OCI-LY3 (cell line): ENCODE results near the gene SLCO4A1.

Source experiments
- H2AFZ ChIP-seq: fragments of 200-600, 300-600 bp; shearing (Covaris generic); 2 replicates; pipeline ENCODE4 v1.6.0; 2014; ENCODE audit warnings: antibody characterized with exemption, low read depth, low read length
- H3K27ac ChIP-seq: fragments of 200-600, 300-600 bp; sonication (generic); 2 replicates; pipeline ENCODE4 v1.5.1; 2014; ENCODE audit warnings: mild to moderate bottlenecking, low read length, moderate library complexity, mixed read lengths
- H3K27me3 ChIP-seq: fragments of 200-600, 300-600 bp; sonication (generic); 2 replicates; pipeline ENCODE4 v1.6.1; 2014; ENCODE audit warnings: low read depth, low read length, mixed read lengths
- H3K36me3 ChIP-seq: fragments of 200-600, 300-600 bp; sonication (generic); replicated peaks from 2 replicates; pipeline ENCODE3; 2014; ENCODE audit warnings: low read depth, low read length, mixed read lengths
- H3K4me1 ChIP-seq: fragments of 300-600, 200-600 bp; sonication (generic); 2 replicates; pipeline ENCODE4 v1.6.1; 2014; ENCODE audit warnings: low read length, mixed read lengths
- H3K4me2 ChIP-seq: fragments of 200-600, 300-600 bp; sonication (generic); 2 replicates; pipeline ENCODE4 v1.6.1; 2014; ENCODE audit warnings: low read length, mixed read lengths
- H3K4me3 ChIP-seq: fragments of 300-600, 200-600 bp; sonication (generic); 2 replicates; pipeline ENCODE4 v1.5.1; 2014; ENCODE audit warnings: antibody characterized with exemption, mild to moderate bottlenecking, low read length, moderate library complexity
- H3K79me2 ChIP-seq: fragments of 300-600, 200-600 bp; shearing (Covaris generic); 2 replicates; pipeline ENCODE4 v1.6.1; 2014; ENCODE audit warnings: mild to moderate bottlenecking, low read length, mixed read lengths
- H3K9ac ChIP-seq: fragments of 300-600, 200-600 bp; shearing (Covaris generic); 2 replicates; pipeline ENCODE4 v1.6.0; 2014; ENCODE audit warnings: mild to moderate bottlenecking, low read length, moderate library complexity
- H3K9me3 ChIP-seq: fragments of 200-600, 300-600 bp; shearing (Covaris generic); 2 replicates; pipeline ENCODE4 v1.6.1; 2014; ENCODE audit warnings: low read length, mixed read lengths; ENCODE audit not compliant: insufficient read depth
- H4K20me1 ChIP-seq: fragments of 200-600, 300-600 bp; sonication (generic); 2 replicates; pipeline ENCODE4 v1.6.1; 2016; ENCODE audit warnings: low read length, mixed read lengths; ENCODE audit not compliant: insufficient read depth
- EZH2phosphoT487 ChIP-seq: fragments of 200-600 bp; shearing (Covaris generic); IDR thresholded peaks from 2 replicates; pipeline ENCODE4 v1.6.1; 2018; ENCODE audit warnings: antibody characterized with exemption, mixed run types, low read depth
- TF ChIP-seq, protein P1 (sequence below): fragments of 200-600, 300-600 bp; sonication (generic); IDR thresholded peaks from 2 replicates; pipeline ENCODE4 v1.5.1; 2014; ENCODE audit warnings: antibody characterized with exemption, low read length, low read depth

SLCO4A1 gene

DNA sequence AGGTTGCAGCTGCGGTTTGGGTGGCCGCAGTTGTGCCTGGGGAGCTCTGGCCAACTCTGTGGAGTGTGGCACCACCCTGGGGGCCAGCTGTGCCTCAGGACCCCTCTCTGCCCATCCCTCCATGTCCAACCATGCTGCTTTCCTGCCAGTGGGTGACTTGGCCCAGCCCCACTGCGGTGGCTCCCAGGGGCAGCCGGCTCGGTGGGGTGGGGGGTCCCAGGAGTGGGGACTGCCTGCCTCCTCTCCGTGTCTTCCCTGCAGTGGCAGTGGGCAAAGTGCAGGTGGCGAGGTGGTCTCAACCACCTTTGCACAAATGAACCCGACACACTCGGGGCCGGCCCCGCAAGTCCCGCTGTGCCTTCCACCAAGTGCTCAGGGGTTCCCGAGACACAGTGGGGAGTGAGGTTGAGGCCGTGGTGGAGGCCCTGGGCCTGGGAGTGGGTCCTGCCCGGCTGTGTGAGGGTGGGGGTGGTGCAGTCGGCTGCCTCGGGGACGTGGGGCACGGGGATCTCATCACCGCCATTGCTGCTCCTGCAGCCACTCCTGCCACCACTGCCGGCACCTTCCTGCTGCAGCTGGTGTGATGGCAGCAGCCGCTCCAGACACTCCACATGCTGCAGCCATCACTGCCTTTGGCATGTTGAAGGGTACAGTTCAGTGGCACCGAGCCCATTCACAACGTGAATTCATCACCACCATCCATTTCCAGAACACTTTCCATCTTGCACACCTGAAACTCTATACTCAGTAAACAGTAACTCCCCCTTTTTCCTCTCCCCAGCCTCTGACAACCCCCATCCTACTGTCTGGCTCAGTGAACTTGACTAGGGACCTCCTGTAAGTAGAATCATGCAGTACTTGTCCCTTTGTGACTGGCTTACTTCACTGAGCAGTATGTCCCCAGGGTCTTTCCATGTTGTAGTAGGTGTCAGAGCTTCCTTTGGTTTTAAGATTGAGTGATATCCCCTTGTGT lies 10.7 kb upstream of the SLCO4A1 start:
- H3K27ac ChIP-seq: no peak overlapping the region
- no peaks in the 10 kb centered on the region for H3K9me3 ChIP-seq
- H3K9ac ChIP-seq: no peak overlapping the region
- no peak overlapping the region for H3K4me3 ChIP-seq
- peaks cover 20% of the 10 kb centered on the region for H3K4me1 ChIP-seq
- H3K4me2 ChIP-seq: no peak overlapping the region
- H3K36me3 ChIP-seq: no peaks in the 10 kb centered on the region
- no peaks in the 10 kb centered on the region for H3K79me2 ChIP-seq
- no peak for TF ChIP-seq EZH2phosphoT487
- TF ChIP-seq, protein P1, sequence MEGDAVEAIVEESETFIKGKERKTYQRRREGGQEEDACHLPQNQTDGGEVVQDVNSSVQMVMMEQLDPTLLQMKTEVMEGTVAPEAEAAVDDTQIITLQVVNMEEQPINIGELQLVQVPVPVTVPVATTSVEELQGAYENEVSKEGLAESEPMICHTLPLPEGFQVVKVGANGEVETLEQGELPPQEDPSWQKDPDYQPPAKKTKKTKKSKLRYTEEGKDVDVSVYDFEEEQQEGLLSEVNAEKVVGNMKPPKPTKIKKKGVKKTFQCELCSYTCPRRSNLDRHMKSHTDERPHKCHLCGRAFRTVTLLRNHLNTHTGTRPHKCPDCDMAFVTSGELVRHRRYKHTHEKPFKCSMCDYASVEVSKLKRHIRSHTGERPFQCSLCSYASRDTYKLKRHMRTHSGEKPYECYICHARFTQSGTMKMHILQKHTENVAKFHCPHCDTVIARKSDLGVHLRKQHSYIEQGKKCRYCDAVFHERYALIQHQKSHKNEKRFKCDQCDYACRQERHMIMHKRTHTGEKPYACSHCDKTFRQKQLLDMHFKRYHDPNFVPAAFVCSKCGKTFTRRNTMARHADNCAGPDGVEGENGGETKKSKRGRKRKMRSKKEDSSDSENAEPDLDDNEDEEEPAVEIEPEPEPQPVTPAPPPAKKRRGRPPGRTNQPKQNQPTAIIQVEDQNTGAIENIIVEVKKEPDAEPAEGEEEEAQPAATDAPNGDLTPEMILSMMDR: no peak
- H3K27me3 ChIP-seq: peaks cover 23% of the 10 kb centered on the region
- H4K20me1 ChIP-seq: no peaks in the 10 kb centered on the region
- no peak overlapping the region for H2AFZ ChIP-seq

- peaks cover 29% of the 10 kb centered on the region for H3K27me3 ChIP-seq
Observed at GRCh38 chr20:62632575-62633090, 9.7 kb upstream of the SLCO4A1 start.

DNA sequence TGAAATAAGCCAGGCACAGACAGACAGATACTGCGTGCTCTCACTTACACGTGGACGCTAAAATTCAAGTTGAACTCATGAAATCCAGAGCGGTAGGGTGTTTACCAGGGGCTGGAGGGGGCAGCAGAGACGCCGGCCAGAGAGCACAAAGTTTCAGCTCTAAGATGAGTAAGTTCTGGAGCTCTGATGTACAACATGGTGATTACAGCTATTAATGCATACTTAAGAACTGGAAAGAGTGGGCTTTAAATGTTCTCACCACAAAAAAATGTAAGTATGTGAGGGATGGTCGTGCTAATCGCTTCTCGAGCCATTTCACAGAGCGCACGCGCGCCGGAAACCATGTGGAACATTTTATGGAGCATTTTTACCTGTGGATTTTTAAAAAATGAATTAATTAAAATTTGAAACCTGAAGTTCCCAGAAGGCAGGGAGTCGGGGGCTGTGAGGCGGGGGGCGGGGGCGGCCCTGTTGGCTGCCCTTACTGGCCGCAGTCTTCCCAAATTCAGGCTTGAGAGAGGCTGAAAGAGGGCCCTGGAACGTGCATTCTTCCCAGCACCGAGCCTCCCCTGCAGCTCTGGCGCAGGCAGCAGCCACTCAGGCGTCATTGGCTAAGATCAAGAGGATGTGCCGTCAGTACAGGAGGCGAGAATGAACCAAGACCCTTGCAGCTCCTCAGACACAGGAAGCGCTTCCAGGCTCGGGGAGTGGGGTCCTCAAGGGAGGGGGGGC lies 8.5 kb upstream of the SLCO4A1 start:
- Histone ChIP-seq H3K9ac (no peak overlapping the region), H3K79me2 (no peaks in the 10 kb centered on the region), H3K36me3 (no peaks in the 10 kb centered on the region), H2AFZ (no peak overlapping the region), H3K27me3 (peaks cover 36% of the 10 kb centered on the region), H3K4me3 (no peak overlapping the region), H3K9me3 (no peaks in the 10 kb centered on the region), H3K4me1 (peaks cover 7% of the 10 kb centered on the region), H4K20me1 (no peaks in the 10 kb centered on the region), H3K27ac (no peak overlapping the region), H3K4me2 (no peak overlapping the region)
- TF ChIP-seq, protein P1: no peak
- no peak for TF ChIP-seq EZH2phosphoT487

More at GRCh38 chr20:62632575-62633090, 9.7 kb upstream of the SLCO4A1 start:
- Histone ChIP-seq H3K4me1 (peaks cover 19% of the 10 kb centered on the region), H3K36me3 (no peaks in the 10 kb centered on the region), H3K4me2 (no peak overlapping the region), H3K79me2 (no peaks in the 10 kb centered on the region), H3K9ac (no peak overlapping the region), H3K4me3 (no peak overlapping the region), H3K27ac (no peak overlapping the region), H3K9me3 (no peaks in the 10 kb centered on the region), H2AFZ (no peak overlapping the region), H4K20me1 (no peaks in the 10 kb centered on the region)
- no peak for TF ChIP-seq EZH2phosphoT487
- TF ChIP-seq, protein P1: no peak
